GM21825 (cell line): ENCODE data around the gene PDE3B.

Experiments
- ATAC-seq: cut with Tn5 transposase; IDR thresholded peaks from one replicate; pipeline ENCODE4 v1.9.1; 2021; ENCODE audit warnings: mild to moderate bottlenecking, moderate library complexity; ENCODE audit not compliant: unreplicated experiment

Gene PDE3B

GRCh38 chr11:14908214-14908880 is 264.7 kb downstream of the PDE3B start:
- ATAC-seq: no peak

- ATAC-seq: no peak
These were observed 270.9 kb downstream of the PDE3B start for GRCh38 chr11:14914536-14914935.

GRCh38 chr11:14916403-14916802 is 272.8 kb downstream of the PDE3B start:
- ATAC-seq: no peak
